Transverse colon (tissue), 4 donors: ENCODE data around the gene ZNF827. TPM values are rescaled to one million over a fixed set of nuclear protein-coding genes. Genes with fewer than 3 reads are reported as not detected.

Experiments
- DNase-seq: peaks from one replicate; pipeline ENCODE4 v3.0.0-alpha.2; 2019
- H3K27ac ChIP-seq, 4 donors: fragments of 200-600 bp; sonication (generic); 2 replicates each; pipeline ENCODE4 v1.5.1; 2016 to 2018; ENCODE audit warnings: inconsistent platforms in 4 of 4
- H3K27me3 ChIP-seq: fragments of 200-600 bp; sonication (generic); 2 replicates; pipeline ENCODE4 v1.5.1; 2017; ENCODE audit warnings: inconsistent platforms
- H3K36me3 ChIP-seq, 4 donors: fragments of 200-600 bp; sonication (generic); 2 replicates each; pipeline ENCODE4 v1.5.1; 2017 to 2019; ENCODE audit warnings: inconsistent platforms in 4 of 4
- H3K4me1 ChIP-seq, 4 donors: fragments of 200-600 bp; sonication (generic); 2 replicates each; pipeline ENCODE4 v1.5.1; 2017 to 2020; ENCODE audit warnings: inconsistent platforms in 4 of 4
- H3K4me3 ChIP-seq, 4 donors: fragments of 200-600 bp; sonication (generic); 1 replicate in 1 of 4; 2 replicates in 3 of 4; pipeline versions ENCODE4 v1.5.1 to v1.6.1; 2017 to 2019; ENCODE audit warnings: inconsistent platforms in 4 of 4
- H3K9me3 ChIP-seq, 2 donors: fragments of 200-600 bp; sonication (generic); 2 replicates each; pipeline ENCODE4 v1.5.1; 2017 to 2019; ENCODE audit warnings: inconsistent platforms in 2 of 2
- EP300 ChIP-seq: sonication (generic); formaldehyde crosslinking; IDR thresholded peaks from one replicate; pipeline ENCODE4 v1.6.1; 2017; ENCODE audit warnings: antibody characterized with exemption, low read depth
- POLR2A ChIP-seq: fragments of 450-650 bp; IDR thresholded peaks from one replicate; pipeline ENCODE4 v1.6.1; 2016; ENCODE audit warnings: antibody characterized with exemption, mild to moderate bottlenecking, moderate library complexity
- POLR2AphosphoS5 ChIP-seq, 3 donors: sonication (generic); formaldehyde crosslinking; IDR thresholded peaks; one replicate each; pipeline ENCODE4 v1.6.1; 2016; ENCODE audit warnings: antibody characterized with exemption in 3 of 3
- WGBS, 2 donors: methylation state at CpG; one replicate each; pipeline ENCODE4 v1.1.5; 2018; ENCODE audit warnings: low coverage in 1 of 2; 5-methylcytosine and 5-hydroxymethylcytosine counted together
- in situ Hi-C, 4 donors: fragments of 200-750 bp; cut with MboI; loops; one replicate each; pipeline versions ENCODE4 v1.15.0 to v1.15.1; 2017; ENCODE audit warnings: low sequenced_read_pairs in 3 of 4, low pct_ligation_motif_present in 1 of 4, low pct_unique_long_range_greater_than_20kb in 1 of 4
- intact Hi-C: fragments of 100-400 bp; cut with DNase I; formaldehyde crosslinking; loops from one replicate; pipeline ENCODE4 v1.15.1; 2023; ENCODE audit warnings: low total_unique reads
- total RNA-seq, 4 donors: library from RNA; depleted of rRNA; stranded (reverse); fragments of >200 nt; gene quantifications; one replicate each; pipeline ENCODE4 v1.1.0, GENCODE V29; 2016
- TF ChIP-seq, protein P1 (sequence below), 5 experiments: fragments of 200-600 bp in 3 of 5; fragments of 450-650 bp in 2 of 5; sonication (generic) in 3 of 5; IDR thresholded peaks; 1 replicate in 2 of 5; 2 replicates in 3 of 5; pipeline ENCODE4 v1.5.1; 2016 to 2017; ENCODE audit warnings: antibody characterized with exemption in 5 of 5, inconsistent platforms in 3 of 5, mild to moderate bottlenecking in 2 of 5, moderate library complexity in 1 of 5

Gene ZNF827
- total RNA-seq, 4 donors from 2014 or later = 22.5 to 61.3 (median 29.2) TPM

DNA sequence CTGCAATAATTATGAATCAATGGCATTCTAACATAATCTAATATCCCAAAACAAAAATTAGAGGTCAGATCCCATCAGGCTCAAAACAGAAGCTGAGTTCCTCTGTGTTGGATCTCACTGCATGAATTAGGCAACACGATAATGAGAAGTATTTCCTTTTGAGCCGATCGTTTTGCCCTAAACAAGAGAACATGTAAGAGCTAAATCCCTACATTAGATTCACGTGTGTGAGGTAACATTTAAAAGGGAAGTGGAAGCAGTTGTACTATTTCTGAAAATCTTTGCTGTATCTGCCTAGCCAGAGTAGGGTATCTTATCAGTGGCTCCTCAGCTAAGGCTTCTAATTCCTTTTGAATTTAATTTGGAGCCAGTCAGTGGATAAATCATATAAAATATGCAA is 143.1 kb downstream of the ZNF827 start:
- Histone ChIP-seq H3K27ac (no peak overlapping the region), H3K27me3 (no peaks in the 10 kb centered on the region), H3K4me1 (no peaks in the 10 kb centered on the region), H3K9me3 (no peaks in the 10 kb centered on the region), H3K4me3 (no peak overlapping the region), H3K36me3 (no peaks in the 10 kb centered on the region)
- intact Hi-C loops = no loop called here
- in situ Hi-C loops = no loop called here
- whole genome bisulfite sequencing, 2 donors = 84 to 87% methylated on average over 4 of the region's 4 CpGs
- DNase-seq = no peak
- TF ChIP-seq POLR2A = no peak
- TF ChIP-seq, protein P1, sequence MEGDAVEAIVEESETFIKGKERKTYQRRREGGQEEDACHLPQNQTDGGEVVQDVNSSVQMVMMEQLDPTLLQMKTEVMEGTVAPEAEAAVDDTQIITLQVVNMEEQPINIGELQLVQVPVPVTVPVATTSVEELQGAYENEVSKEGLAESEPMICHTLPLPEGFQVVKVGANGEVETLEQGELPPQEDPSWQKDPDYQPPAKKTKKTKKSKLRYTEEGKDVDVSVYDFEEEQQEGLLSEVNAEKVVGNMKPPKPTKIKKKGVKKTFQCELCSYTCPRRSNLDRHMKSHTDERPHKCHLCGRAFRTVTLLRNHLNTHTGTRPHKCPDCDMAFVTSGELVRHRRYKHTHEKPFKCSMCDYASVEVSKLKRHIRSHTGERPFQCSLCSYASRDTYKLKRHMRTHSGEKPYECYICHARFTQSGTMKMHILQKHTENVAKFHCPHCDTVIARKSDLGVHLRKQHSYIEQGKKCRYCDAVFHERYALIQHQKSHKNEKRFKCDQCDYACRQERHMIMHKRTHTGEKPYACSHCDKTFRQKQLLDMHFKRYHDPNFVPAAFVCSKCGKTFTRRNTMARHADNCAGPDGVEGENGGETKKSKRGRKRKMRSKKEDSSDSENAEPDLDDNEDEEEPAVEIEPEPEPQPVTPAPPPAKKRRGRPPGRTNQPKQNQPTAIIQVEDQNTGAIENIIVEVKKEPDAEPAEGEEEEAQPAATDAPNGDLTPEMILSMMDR (IDR thresholded peaks at IDR 0.05) = no peak
- no peak for TF ChIP-seq EP300
- no peak for TF ChIP-seq POLR2AphosphoS5 (IDR thresholded peaks at IDR 0.05)

DNA sequence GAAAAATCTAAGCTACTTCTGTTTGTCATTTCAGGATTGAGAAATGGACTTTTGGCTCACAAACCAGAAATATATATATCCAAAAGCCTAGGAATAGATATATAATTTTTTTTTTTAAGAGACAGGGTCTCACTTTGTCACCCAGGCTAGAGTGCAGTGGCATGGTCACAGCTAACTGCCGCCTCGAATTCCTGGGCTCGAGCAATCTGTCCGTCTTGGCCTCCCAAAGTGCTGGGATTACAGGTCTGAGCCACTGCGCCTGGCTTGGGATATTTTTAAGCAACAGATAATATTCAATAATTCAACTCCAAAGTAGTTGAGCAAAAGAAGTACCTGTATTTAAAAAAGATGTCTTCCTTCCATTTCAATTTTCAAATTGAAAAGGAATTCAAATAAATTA is 146.2 kb downstream of the ZNF827 start:
- no peaks in the 10 kb centered on the region for H3K36me3 ChIP-seq
- TF ChIP-seq, protein P1 (IDR thresholded peaks at IDR 0.05) = no peak
- TF ChIP-seq POLR2AphosphoS5 (IDR thresholded peaks at IDR 0.05) (no peak), EP300 (no peak), POLR2A (no peak)
- H3K4me3 ChIP-seq = no peak overlapping the region
- 92 to 97% methylated on average over 5 of the region's 5 CpGs for WGBS, 2 donors
- in situ Hi-C loops = no loop called here
- no peak for DNase-seq
- no peaks in the 10 kb centered on the region for H3K4me1 ChIP-seq
- no peaks in the 10 kb centered on the region for H3K9me3 ChIP-seq
- H3K27ac ChIP-seq = no peak overlapping the region
- H3K27me3 ChIP-seq = no peaks in the 10 kb centered on the region
- intact Hi-C loops = no loop called here

GRCh38 chr4:145791988-145792387 is 146.6 kb downstream of the ZNF827 start:
- TF ChIP-seq, protein P1 (IDR thresholded peaks at IDR 0.05) = no peak
- TF ChIP-seq POLR2A (no peak), POLR2AphosphoS5 (IDR thresholded peaks at IDR 0.05) (no peak), EP300 (no peak)
- no peak for DNase-seq
- no peaks in the 10 kb centered on the region for H3K9me3 ChIP-seq
- in situ Hi-C loops = no loop called here
- no peaks in the 10 kb centered on the region for H3K4me1 ChIP-seq
- 43% methylated on average over 2 of the region's 2 CpGs for WGBS, 2 donors
- H3K27me3 ChIP-seq = no peaks in the 10 kb centered on the region
- no peak overlapping the region for H3K4me3 ChIP-seq
- H3K27ac ChIP-seq = no peak overlapping the region
- intact Hi-C loops = no loop called here
- no peaks in the 10 kb centered on the region for H3K36me3 ChIP-seq

GRCh38 chr4:145788755-145789154 is 149.9 kb downstream of the ZNF827 start:
- Histone ChIP-seq H3K36me3 (no peaks in the 10 kb centered on the region), H3K27me3 (no peaks in the 10 kb centered on the region), H3K27ac (no peak overlapping the region), H3K4me1 (no peaks in the 10 kb centered on the region), H3K9me3 (no peaks in the 10 kb centered on the region), H3K4me3 (no peak overlapping the region)
- no peak for DNase-seq
- in situ Hi-C loops = no loop called here
- intact Hi-C loops = no loop called here
- WGBS, 2 donors = 83 to 100% methylated on average over 1 to 2 of the region's 2 CpGs
- TF ChIP-seq, protein P1 (IDR thresholded peaks at IDR 0.05) = no peak
- TF ChIP-seq POLR2A = no peak
- no peak for TF ChIP-seq POLR2AphosphoS5 (IDR thresholded peaks at IDR 0.05)
- no peak for TF ChIP-seq EP300
